ENCODE measurements around the gene ADRA2C. TPM values are rescaled to one million over a fixed set of nuclear protein-coding genes. Genes with fewer than 3 reads are reported as not detected.

The ADRA2C gene
- polyA plus RNA-seq, 2 of the 4 experiments (the other 2 are of a cell fraction), result 1.9 to 4.1 TPM

GRCh38 chr4:3776166-3777032 is 10.2 kb downstream of the ADRA2C start:
- Histone ChIP-seq H3K4me1 (peaks cover 8% of the 10 kb centered on the region; the same call in 2 of the 3 replicates), H3K4me2 (no peak overlapping the region), H3K27ac (no peak overlapping the region), H3K4me3 (no peak overlapping the region), H3K9me3 (no peaks in the 10 kb centered on the region)
- ChIA-PET POLR2A (no interaction called here), CTCF (interaction anchor here (0.7 to 1.2 kb wide), 2 partner anchors 64 to 94 kb away, joined by 3 read pairs; no protein-coding TSS in a partner anchor)
- ATAC-seq (no peak), FAIRE-seq (no peak), DNase-seq (ENCODE audit: low read depth in 1 of 2, low spot score in 1 of 2) (no peak)
- TF ChIP-seq MAFK (IDR thresholded peaks at IDR 0.05; ENCODE audit: partially characterized antibody), result no peak
- no peak for TF ChIP-seq SMC3 (IDR thresholded peaks at IDR 0.05)
- TF ChIP-seq EP300 (IDR thresholded peaks at IDR 0.05), result no peak
- no peak for TF ChIP-seq FOXS1 (CRISPR knock-in tag; IDR thresholded peaks at IDR 0.05)
- TF ChIP-seq E2F6 (IDR thresholded peaks at IDR 0.05; ENCODE audit: borderline replicate concordance, low read depth), result no peak
- 65% methylated on average over 10 of the region's 22 CpGs for WGBS (ENCODE audit: missing lambda C conversion rate)

- WGBS (ENCODE audit: missing lambda C conversion rate), result no CpG with 5 or more reads among the region's 5 CpGs
These were observed 10.8 kb downstream of the ADRA2C start for GRCh38 chr4:3777033-3777390.

GRCh38 chr4:3777669-3778068 is 11.5 kb downstream of the ADRA2C start:
- ATAC-seq, result no peak
- H3K4me2 ChIP-seq, result no peak overlapping the region
- WGBS (ENCODE audit: missing lambda C conversion rate), result 61% methylated on average over 7 of the region's 13 CpGs
- no peak overlapping the region for H3K27ac ChIP-seq
- ChIA-PET POLR2A (no interaction called here), CTCF (interaction anchor here (1.7 kb wide), 1 partner anchor 10 kb away, joined by 5 read pairs; no protein-coding TSS in a partner anchor)
- TF ChIP-seq SREBF2 (IDR thresholded peaks at IDR 0.05), result no peak
- no peak for TF ChIP-seq MAZ (IDR thresholded peaks at IDR 0.05; ENCODE audit: borderline replicate concordance, low read depth, low read length)
- FAIRE-seq, result no peak
- no peak overlapping the region for H3K4me3 ChIP-seq
- no peaks in the 10 kb centered on the region for H3K9me3 ChIP-seq
- DNase-seq (ENCODE audit: low read depth in 1 of 2, low spot score in 1 of 2), result no peak
- H3K4me1 ChIP-seq, result peaks cover 8% of the 10 kb centered on the region; the same call in 2 of the 3 replicates

More at GRCh38 chr4:3777033-3777390, 10.8 kb downstream of the ADRA2C start:
- ChIA-PET CTCF (no interaction called here), POLR2A (no interaction called here)
- no peak for ATAC-seq
- no peak overlapping the region for H3K4me3 ChIP-seq
- H3K4me2 ChIP-seq, result no peak overlapping the region
- no peak for FAIRE-seq
- TF ChIP-seq RFX5 (IDR thresholded peaks at IDR 0.05), result no peak
- no peak for TF ChIP-seq CBX8 (IDR thresholded peaks at IDR 0.05)
- no peak for TF ChIP-seq CEBPB (IDR thresholded peaks at IDR 0.05)
- TF ChIP-seq ESRRA (IDR thresholded peaks at IDR 0.05; ENCODE audit: borderline replicate concordance, low read length), result no peak
- TF ChIP-seq MAFK (IDR thresholded peaks at IDR 0.05; ENCODE audit: partially characterized antibody), result no peak
- TF ChIP-seq FOSB (CRISPR knock-in tag; IDR thresholded peaks at IDR 0.05), result no peak
- no peak for TF ChIP-seq HES2 (IDR thresholded peaks at IDR 0.05)
- no peak for TF ChIP-seq BHLHE40 (IDR thresholded peaks at IDR 0.05; ENCODE audit: low read depth, low read length)
- no peak for TF ChIP-seq MAZ (IDR thresholded peaks at IDR 0.05; ENCODE audit: borderline replicate concordance, low read depth, low read length)
- no peak overlapping the region for H3K27ac ChIP-seq
- peaks cover 8% of the 10 kb centered on the region; the same call in 2 of the 3 replicates for H3K4me1 ChIP-seq
- no peaks in the 10 kb centered on the region for H3K9me3 ChIP-seq
- DNase-seq (ENCODE audit: low read depth in 1 of 2, low spot score in 1 of 2), result no peak

GRCh38 chr4:3779509-3779908 is 13.3 kb downstream of the ADRA2C start:
- H3K4me2 ChIP-seq, result no peak overlapping the region
- peaks cover 10% of the 10 kb centered on the region; the same call in 2 of the 3 replicates for H3K4me1 ChIP-seq
- ChIA-PET CTCF (interaction anchor here (1.2 to 1.7 kb wide), 3 partner anchors 11 to 14 kb away, joined by 4 to 8 read pairs (median 5); partner anchors contain the start of gene ADRA2C), POLR2A (no interaction called here)
- H3K27ac ChIP-seq, result no peak overlapping the region
- FAIRE-seq (no peak), DNase-seq (ENCODE audit: low read depth in 1 of 2, low spot score in 1 of 2) (no peak), ATAC-seq (no peak)
- WGBS (ENCODE audit: missing lambda C conversion rate), result no CpG with 5 or more reads among the region's 6 CpGs
- no peak overlapping the region for H3K4me3 ChIP-seq
- no peaks in the 10 kb centered on the region for H3K9me3 ChIP-seq
- TF ChIP-seq HOXB5 (CRISPR knock-in tag; IDR thresholded peaks at IDR 0.05) (no peak), CTCF (IDR thresholded peaks at IDR 0.05) (no peak), REST (IDR thresholded peaks at IDR 0.05) (no peak), ZSCAN20 (CRISPR knock-in tag; IDR thresholded peaks at IDR 0.05) (no peak), JUNB (IDR thresholded peaks at IDR 0.05) (no peak), ZNF302 (CRISPR knock-in tag; IDR thresholded peaks at IDR 0.05) (no peak), RARB (CRISPR knock-in tag; IDR thresholded peaks at IDR 0.05) (no peak), E2F6 (IDR thresholded peaks at IDR 0.05; ENCODE audit: borderline replicate concordance, low read depth) (no peak), EHF (CRISPR knock-in tag; IDR thresholded peaks at IDR 0.05) (no peak)
